Naive B cell (primary cell): Measurements from ENCODE around the gene NR2E1. TPM values are rescaled to one million over a fixed set of nuclear protein-coding genes. Genes with fewer than 3 reads are reported as not detected.

Source experiments
- ATAC-seq, 2 donors: fragments of 150-1000 bp; cut with Tn5 transposase; 2 replicates each; pipeline ENCODE4 v1.10.0; 2021; ENCODE audit warnings: low read depth in 2 of 2, mild to moderate bottlenecking in 2 of 2, moderate library complexity in 2 of 2
- DNase-seq: peaks from one replicate; pipeline ENCODE4 v3.0.0; 2022
- H3K27ac Mint-ChIP-seq, 6 donors: one replicate each; pipeline ENCODE4 v1.8.0; 2020 to 2022; ENCODE audit warnings: mild to moderate bottlenecking in 6 of 6, mixed read lengths in 6 of 6, moderate library complexity in 5 of 6, inconsistent platforms in 2 of 6
- H3K27me3 Mint-ChIP-seq, 3 donors: one replicate each; pipeline ENCODE4 v1.8.0; 2021 to 2022; ENCODE audit warnings: mixed read lengths in 3 of 3, mild to moderate bottlenecking in 1 of 3
- H3K36me3 Mint-ChIP-seq, 2 donors: one replicate each; pipeline ENCODE4 v1.8.0; 2020 to 2022; ENCODE audit warnings: mixed read lengths in 2 of 2, inconsistent platforms in 1 of 2, mild to moderate bottlenecking in 1 of 2
- H3K4me1 Mint-ChIP-seq, 3 donors: one replicate each; pipeline ENCODE4 v1.8.0; 2020 to 2022; ENCODE audit warnings: mixed read lengths in 3 of 3, inconsistent platforms in 1 of 3, mild to moderate bottlenecking in 1 of 3, moderate library complexity in 1 of 3
- H3K4me3 Mint-ChIP-seq, 8 donors: one replicate each; pipeline ENCODE4 v1.8.0; 2020 to 2022; ENCODE audit warnings: mild to moderate bottlenecking in 8 of 8, mixed read lengths in 8 of 8, moderate library complexity in 8 of 8, inconsistent platforms in 2 of 8
- H3K9me3 Mint-ChIP-seq, 7 donors: one replicate each; pipeline ENCODE4 v1.8.0; 2020 to 2022; ENCODE audit warnings: mixed read lengths in 7 of 7, mild to moderate bottlenecking in 5 of 7, inconsistent platforms in 2 of 7, moderate library complexity in 1 of 7
- polyA plus RNA-seq, 6 donors: library from polyadenylated mRNA; unstranded; fragments of 300-500 nt; fragmentation: Illumina TruSeq; gene quantifications; one replicate each; pipeline ENCODE4 v1.2.3, GENCODE V29; 2021; ENCODE audit warnings: low read depth in 6 of 6

Gene NR2E1
- polyA plus RNA-seq, 6 donors from 2014 or later: not detected

GRCh38 chr6:108210556-108210955 lies 44.7 kb downstream of the NR2E1 start:
- Mint-ChIP-seq H3K9me3 (no peaks in the 10 kb centered on the region), H3K4me1 (peaks cover 0 to 10% (median 10%) of the 10 kb centered on the region in 3 donors), H3K36me3 (peaks cover 17 to 32% of the 10 kb centered on the region in 2 donors), H3K4me3 (no peak overlapping the region), H3K27ac (peak overlapping the region in 1 of 6 donors; percentile 49), H3K27me3 (no peaks in the 10 kb centered on the region)
- DNase-seq: no peak
- ATAC-seq: no peak

GRCh38 chr6:108211671-108212070 lies 45.8 kb downstream of the NR2E1 start:
- no peak for ATAC-seq
- Mint-ChIP-seq H3K4me1 (peaks cover 0 to 10% (median 6%) of the 10 kb centered on the region in 3 donors), H3K9me3 (no peaks in the 10 kb centered on the region), H3K27ac (no peak overlapping the region), H3K27me3 (no peaks in the 10 kb centered on the region), H3K36me3 (peaks cover 13 to 32% of the 10 kb centered on the region in 2 donors), H3K4me3 (no peak overlapping the region)
- DNase-seq: no peak

- no peaks in the 10 kb centered on the region for H3K9me3 Mint-ChIP-seq
- peak overlapping the region in 4 of 6 donors; percentile 6 to 87 (median 45) for H3K27ac Mint-ChIP-seq
- no peak overlapping the region for H3K4me3 Mint-ChIP-seq
- H3K36me3 Mint-ChIP-seq: peaks cover 16 to 18% of the 10 kb centered on the region in 2 donors
- H3K4me1 Mint-ChIP-seq: peaks cover 7 to 18% (median 12%) of the 10 kb centered on the region in 3 donors
- DNase-seq (no peak), ATAC-seq (no peak)
- no peaks in the 10 kb centered on the region for H3K27me3 Mint-ChIP-seq
Observed at GRCh38 chr6:108222064-108222463, 56.2 kb downstream of the NR2E1 start.

GRCh38 chr6:108222504-108222903 lies 56.7 kb downstream of the NR2E1 start:
- DNase-seq: no peak
- ATAC-seq: no peak
- Mint-ChIP-seq H3K9me3 (no peaks in the 10 kb centered on the region), H3K27ac (peak overlapping the region in 4 of 6 donors; percentile 5 to 87 (median 29)), H3K4me1 (peaks cover 8 to 23% (median 17%) of the 10 kb centered on the region in 3 donors), H3K4me3 (no peak overlapping the region), H3K36me3 (peaks cover 16 to 18% of the 10 kb centered on the region in 2 donors), H3K27me3 (no peaks in the 10 kb centered on the region)

- H3K4me3 Mint-ChIP-seq: no peak overlapping the region
- ATAC-seq (no peak), DNase-seq (no peak)
- H3K27me3 Mint-ChIP-seq: no peaks in the 10 kb centered on the region
- peak overlapping the region in 2 of 6 donors; percentile 9 to 61 for H3K27ac Mint-ChIP-seq
- peaks cover 23 to 46% (median 34%) of the 10 kb centered on the region in 3 donors for H3K4me1 Mint-ChIP-seq
- H3K9me3 Mint-ChIP-seq: no peaks in the 10 kb centered on the region
- H3K36me3 Mint-ChIP-seq: peaks cover 6% of the 10 kb centered on the region in 2 donors
Observed at GRCh38 chr6:108227290-108227689, 61.5 kb downstream of the NR2E1 start.

- Mint-ChIP-seq H3K4me3 (no peak overlapping the region), H3K9me3 (no peaks in the 10 kb centered on the region), H3K27ac (peak overlapping the region in 2 of 6 donors; percentile 61 to 62)
Observed at GRCh38 chr6:108228416-108228815, 62.6 kb downstream of the NR2E1 start.

GRCh38 chr6:108235127-108235526 lies 69.3 kb downstream of the NR2E1 start:
- no peaks in the 10 kb centered on the region for H3K9me3 Mint-ChIP-seq
- H3K27ac Mint-ChIP-seq: no peak overlapping the region
- peaks cover 0 to 27% of the 10 kb centered on the region in 2 donors for H3K36me3 Mint-ChIP-seq
- no peaks in the 10 kb centered on the region for H3K27me3 Mint-ChIP-seq
- no peak overlapping the region for H3K4me3 Mint-ChIP-seq
- DNase-seq (no peak), ATAC-seq (no peak)
- peaks cover 32 to 62% (median 55%) of the 10 kb centered on the region in 3 donors for H3K4me1 Mint-ChIP-seq

More at GRCh38 chr6:108228416-108228815, 62.6 kb downstream of the NR2E1 start:
- peaks cover 21 to 48% (median 39%) of the 10 kb centered on the region in 3 donors for H3K4me1 Mint-ChIP-seq
- no peaks in the 10 kb centered on the region for H3K36me3 Mint-ChIP-seq
- ATAC-seq (no peak), DNase-seq (no peak)
- no peaks in the 10 kb centered on the region for H3K27me3 Mint-ChIP-seq

GRCh38 chr6:108236791-108237190 lies 71.0 kb downstream of the NR2E1 start:
- DNase-seq (no peak), ATAC-seq (no peak)
- H3K27me3 Mint-ChIP-seq: no peaks in the 10 kb centered on the region
- H3K36me3 Mint-ChIP-seq: peaks cover 2 to 33% of the 10 kb centered on the region in 2 donors
- no peak overlapping the region for H3K4me3 Mint-ChIP-seq
- H3K4me1 Mint-ChIP-seq: peaks cover 22 to 66% (median 49%) of the 10 kb centered on the region in 3 donors
- peaks cover 0 to 2% (median 0%) of the 10 kb centered on the region in 7 donors for H3K9me3 Mint-ChIP-seq
- H3K27ac Mint-ChIP-seq: no peak overlapping the region

GRCh38 chr6:108238322-108238721 lies 72.5 kb downstream of the NR2E1 start:
- H3K27me3 Mint-ChIP-seq: no peaks in the 10 kb centered on the region
- ATAC-seq (no peak), DNase-seq (no peak)
- H3K4me3 Mint-ChIP-seq: peak overlapping the region in 1 of 8 donors; percentile 21
- H3K36me3 Mint-ChIP-seq: peaks cover 11 to 45% of the 10 kb centered on the region in 2 donors
- H3K9me3 Mint-ChIP-seq: peaks cover 0 to 13% (median 6%) of the 10 kb centered on the region in 7 donors
- H3K27ac Mint-ChIP-seq: peak overlapping the region in 2 of 6 donors; percentile 21 to 86
- peaks cover 29 to 70% (median 44%) of the 10 kb centered on the region in 3 donors for H3K4me1 Mint-ChIP-seq

Other genes starting within 250 kb of the NR2E1 start
- gene SEC63, start 207.8 kb upstream of the NR2E1 start, polyA plus RNA-seq: 10 to 100 TPM; 30.3 to 57.6 (median 37.1) TPM
- gene OSTM1, start 91.3 kb upstream of the NR2E1 start, polyA plus RNA-seq: 10 to 100 TPM; 22.3 to 35.6 (median 32.8) TPM
- 100 to 1,000 TPM; 601 to 963 (median 659) TPM for gene SNX3, start 95.0 kb downstream of the NR2E1 start, polyA plus RNA-seq
- gene AFG1L, start 129.0 kb downstream of the NR2E1 start, polyA plus RNA-seq: 1 to 10 TPM; 2.6 to 6.8 (median 4.5) TPM